BLaER1 treated with 17β-estradiol and CSF1 and Interleukin-3, amounts not matched to agents 10 nM and 100 nM (cell line): ENCODE data around the gene TMEM202.
"Not testable (repeated sequence)": the region's sequence is repeated elsewhere in the genome, so short reads cannot be mapped to it uniquely, and the experiment has no call there.

Experiments used
- H3K27ac ChIP-seq, 11 experiments: shearing (Covaris generic); formaldehyde crosslinking; 2 replicates each; pipeline ENCODE4 v1.8.1; 2022
- H3K27me3 ChIP-seq, 11 experiments: shearing (Covaris generic); formaldehyde crosslinking; 2 replicates each; pipeline ENCODE4 v1.8.1; 2022
- H3K36me3 ChIP-seq, 11 experiments: shearing (Covaris generic); formaldehyde crosslinking; 2 replicates each; pipeline ENCODE4 v1.8.1; 2022
- H3K4me1 ChIP-seq, 10 experiments: shearing (Covaris generic); formaldehyde crosslinking; 2 replicates each; pipeline ENCODE4 v1.8.1; 2022
- H3K4me2 ChIP-seq, 11 experiments: shearing (Covaris generic); formaldehyde crosslinking; 2 replicates each; pipeline ENCODE4 v1.8.1; 2022
- H3K4me3 ChIP-seq, 10 experiments: shearing (Covaris generic); formaldehyde crosslinking; 2 replicates each; pipeline ENCODE4 v1.8.1; 2022
- H3K9ac ChIP-seq, 11 experiments: shearing (Covaris generic); formaldehyde crosslinking; 2 replicates each; pipeline ENCODE4 v1.8.1; 2022
- H3K9me3 ChIP-seq, 11 experiments: shearing (Covaris generic); formaldehyde crosslinking; replicated peaks in 1 of 11; 2 replicates each; pipeline ENCODE4 v1.8.1; 2022
- H4K20me1 ChIP-seq, 11 experiments: shearing (Covaris generic); formaldehyde crosslinking; 2 replicates each; pipeline ENCODE4 v1.8.1; 2022
- Cebpa-rat ChIP-seq, 11 experiments: shearing (Covaris generic); IDR thresholded peaks; 2 replicates each; pipeline ENCODE4 v1.8.1; 2022

Gene TMEM202

DNA sequence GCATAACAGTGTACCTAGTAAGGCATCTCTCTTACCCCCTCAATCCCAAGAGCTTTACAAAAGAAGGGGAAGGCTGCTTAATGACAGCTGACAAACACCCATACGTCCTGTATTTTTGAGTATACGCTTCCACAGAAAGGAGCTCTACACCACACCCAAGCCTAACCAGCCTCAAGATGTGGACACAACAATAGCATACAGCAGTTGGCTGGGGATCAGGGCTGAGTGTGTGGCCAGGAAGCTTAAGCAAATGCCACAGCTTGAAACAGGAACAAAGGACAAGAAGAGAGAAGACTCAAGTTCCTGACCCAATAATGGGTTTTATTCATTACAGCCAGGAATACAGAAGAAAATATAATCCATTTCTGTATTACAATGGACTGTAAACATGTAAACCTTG is 29.2 kb upstream of the TMEM202 start:
- Histone ChIP-seq H3K4me3 (peak overlapping the region in 6 of 10 experiments; percentile 16 to 44 (median 30); a peak in 10 of 20 replicates), H4K20me1 (peaks cover 0 to 100% (median 9%) of the 10 kb centered on the region in 11 experiments; a peak in 13 of 22 replicates), H3K9me3 (no peaks in the 10 kb centered on the region), H3K27ac (peak overlapping the region in 9 of 11 experiments; percentile 66 to 100 (median 83); a peak in 19 of 22 replicates), H3K36me3 (peaks cover 16 to 61% (median 33%) of the 10 kb centered on the region in 11 experiments; a peak in 21 of 22 replicates), H3K4me2 (peak overlapping the region in 10 of 11 experiments; percentile 6 to 96 (median 88); a peak in 19 of 22 replicates), H3K9ac (peak overlapping the region in 9 of 11 experiments; percentile 21 to 77 (median 70); a peak in 16 of 22 replicates), H3K4me1 (peaks cover 45 to 93% (median 90%) of the 10 kb centered on the region in 10 experiments), H3K27me3 (no peaks in the 10 kb centered on the region)
- no peak for TF ChIP-seq Cebpa-rat (IDR thresholded peaks at IDR 0.05)

GRCh38 chr15:72369964-72370363 is 28.1 kb upstream of the TMEM202 start:
- Histone ChIP-seq H3K27ac (peak overlapping the region in 10 of 11 experiments; percentile 9 to 100 (median 82); a peak in 19 of 22 replicates), H3K27me3 (no peaks in the 10 kb centered on the region), H3K36me3 (peaks cover 13 to 58% (median 28%) of the 10 kb centered on the region in 11 experiments; a peak in 19 of 22 replicates), H3K4me2 (peak overlapping the region in 9 of 11 experiments; percentile 0 to 96 (median 90); a peak in 16 of 22 replicates), H4K20me1 (peaks cover 0 to 89% (median 8%) of the 10 kb centered on the region in 11 experiments; a peak in 12 of 22 replicates), H3K9me3 (no peaks in the 10 kb centered on the region), H3K9ac (peak overlapping the region in 8 of 11 experiments; percentile 44 to 77 (median 72); a peak in 15 of 22 replicates), H3K4me1 (peaks cover 56 to 100% (median 94%) of the 10 kb centered on the region in 10 experiments), H3K4me3 (peak overlapping the region in 5 of 10 experiments; percentile 28 to 55 (median 37); a peak in 9 of 20 replicates)
- TF ChIP-seq Cebpa-rat (IDR thresholded peaks at IDR 0.05) = peak in 3 of 11 experiments; percentile 33 to 69 (median 59); a peak in 4 of 22 replicates

GRCh38 chr15:72372361-72372760 is 25.7 kb upstream of the TMEM202 start:
- no peaks in the 10 kb centered on the region for H3K27me3 ChIP-seq
- peaks cover 13 to 54% (median 23%) of the 10 kb centered on the region in 11 experiments; a peak in 19 of 22 replicates for H3K36me3 ChIP-seq
- H3K4me1 ChIP-seq = peaks cover 49 to 89% (median 82%) of the 10 kb centered on the region in 10 experiments

GRCh38 chr15:72375501-72375845 is 22.6 kb upstream of the TMEM202 start:
- H3K4me1 ChIP-seq = peaks cover 29 to 65% (median 56%) of the 10 kb centered on the region in 10 experiments
- peak overlapping the region; percentile 63 to 84 (median 82) for H3K4me3 ChIP-seq
- peak overlapping the region; percentile 86 to 99 (median 93) for H3K9ac ChIP-seq
- H3K4me2 ChIP-seq = peak overlapping the region; percentile 81 to 99 (median 95)
- TF ChIP-seq Cebpa-rat (IDR thresholded peaks at IDR 0.05) = no peak
- H3K36me3 ChIP-seq = peaks cover 9 to 32% (median 11%) of the 10 kb centered on the region in 11 experiments; a peak in 16 of 22 replicates
- H4K20me1 ChIP-seq = peaks cover 0 to 34% (median 0%) of the 10 kb centered on the region in 11 experiments; a peak in 8 of 22 replicates
- no peaks in the 10 kb centered on the region for H3K9me3 ChIP-seq
- peak overlapping the region; percentile 86 to 100 (median 95) for H3K27ac ChIP-seq
- no peaks in the 10 kb centered on the region for H3K27me3 ChIP-seq

More at GRCh38 chr15:72372361-72372760, 25.7 kb upstream of the TMEM202 start:
- Histone ChIP-seq H3K4me3 (peak overlapping the region in 6 of 10 experiments; percentile 20 to 84 (median 68); a peak in 9 of 20 replicates), H3K27ac (peak overlapping the region in 7 of 11 experiments; percentile 1 to 100 (median 67); a peak in 11 of 22 replicates), H3K4me2 (peak overlapping the region in 9 of 11 experiments; percentile 20 to 96 (median 93); a peak in 17 of 22 replicates), H3K9ac (peak overlapping the region in 3 of 11 experiments; percentile 38 to 98 (median 49); a peak in 6 of 22 replicates), H3K9me3 (no peaks in the 10 kb centered on the region), H4K20me1 (peaks cover 0 to 65% (median 0%) of the 10 kb centered on the region in 11 experiments; a peak in 9 of 22 replicates)
- no peak for TF ChIP-seq Cebpa-rat (IDR thresholded peaks at IDR 0.05)

GRCh38 chr15:72375846-72376581 is 22.1 kb upstream of the TMEM202 start, which contains the start of gene HEXA:
TSS of gene HEXA (minus strand) at chr15:72376014. CDS start at chr15:72375972, 42 bp downstream.
- Histone ChIP-seq H3K27me3 (no peaks in the 10 kb centered on the region), H4K20me1 (peaks cover 0 to 29% (median 0%) of the 10 kb centered on the region in 11 experiments; a peak in 8 of 22 replicates), H3K9ac (peak within 1 kb of the TSS; percentile 86 to 99 (median 93)), H3K4me1 (peaks cover 28 to 64% (median 53%) of the 10 kb centered on the region in 10 experiments), H3K27ac (peak within 1 kb of the TSS; percentile 86 to 100 (median 95)), H3K36me3 (peaks cover 3 to 27% (median 8%) of the 10 kb centered on the region in 11 experiments; a peak in 16 of 22 replicates), H3K4me2 (peak within 1 kb of the TSS; percentile 81 to 99 (median 95)), H3K4me3 (peak within 1 kb of the TSS; percentile 63 to 84 (median 82)), H3K9me3 (no peaks in the 10 kb centered on the region)
- TF ChIP-seq Cebpa-rat (IDR thresholded peaks at IDR 0.05) = no peak

DNA sequence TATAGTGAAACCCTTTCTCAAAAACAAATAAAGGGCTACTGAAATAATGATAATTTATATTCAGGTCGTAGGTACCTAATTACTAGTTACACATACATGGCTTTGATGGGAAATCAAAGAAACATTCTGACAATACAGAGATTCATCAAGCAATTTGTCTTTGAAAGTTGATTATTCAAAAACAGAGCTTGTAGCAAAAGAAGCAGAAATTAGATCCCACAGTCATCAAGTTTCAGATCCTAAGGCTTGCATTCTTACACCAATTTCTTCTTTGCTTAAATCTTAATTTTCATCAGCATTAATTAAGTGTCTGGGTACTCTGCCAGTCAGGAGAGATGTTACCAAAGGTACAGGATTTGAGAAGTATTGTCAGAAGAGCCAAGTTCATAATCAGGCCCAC is 20.8 kb upstream of the TMEM202 start:
- TF ChIP-seq Cebpa-rat (IDR thresholded peaks at IDR 0.05) = no peak
- Histone ChIP-seq H3K4me1 (peaks cover 28 to 51% (median 40%) of the 10 kb centered on the region in 10 experiments), H3K27me3 (no peaks in the 10 kb centered on the region), H3K36me3 (peaks cover 0 to 14% (median 0%) of the 10 kb centered on the region in 11 experiments; a peak in 1 of 22 replicates), H3K4me3 (peak overlapping the region in 3 of 10 experiments; percentile 63 to 84 (median 73); a peak in 4 of 20 replicates), H4K20me1 (peaks cover 0 to 16% (median 0%) of the 10 kb centered on the region in 11 experiments; a peak in 6 of 22 replicates), H3K27ac (peak overlapping the region in 5 of 11 experiments; percentile 90 to 100 (median 98); a peak in 8 of 22 replicates), H3K9ac (peak overlapping the region in 4 of 11 experiments; percentile 93 to 99 (median 96); a peak in 6 of 22 replicates), H3K9me3 (no peaks in the 10 kb centered on the region), H3K4me2 (peak overlapping the region in 6 of 11 experiments; percentile 83 to 96 (median 95); a peak in 11 of 22 replicates)

GRCh38 chr15:72379106-72379505 is 19.0 kb upstream of the TMEM202 start:
- peaks cover 19 to 34% (median 25%) of the 10 kb centered on the region in 10 experiments for H3K4me1 ChIP-seq
- not testable (repeated sequence) for H3K9ac ChIP-seq, H3K36me3 ChIP-seq, H3K4me3 ChIP-seq, H3K27ac ChIP-seq, H3K9me3 ChIP-seq, H3K4me2 ChIP-seq, H3K27me3 ChIP-seq, H4K20me1 ChIP-seq

DNA sequence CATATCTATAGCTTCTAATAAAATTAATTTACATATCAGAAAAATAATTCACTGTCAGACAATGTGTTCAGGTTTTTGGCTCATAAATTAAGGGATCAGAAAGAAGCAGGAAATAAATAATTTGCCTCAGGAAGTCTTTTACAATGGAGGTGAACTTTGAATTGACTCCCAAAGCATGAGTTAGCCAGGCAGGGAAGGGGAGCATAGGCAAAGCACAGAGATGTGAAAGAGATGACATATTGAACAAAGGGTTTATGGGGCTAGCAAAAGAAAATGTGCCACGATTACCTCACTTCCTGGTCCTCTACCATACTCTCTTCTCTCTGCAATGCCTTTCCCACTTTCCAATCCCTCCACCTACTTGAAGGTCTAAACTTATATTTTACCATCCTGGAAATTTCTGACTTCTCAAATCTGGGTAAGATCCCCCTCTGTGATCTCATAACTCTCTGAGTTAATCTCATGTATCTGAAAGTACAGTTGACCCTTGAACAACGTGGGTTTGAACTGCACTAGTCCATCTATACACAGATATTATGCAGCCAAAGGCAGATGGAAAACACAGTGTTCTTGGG is 18.2 kb upstream of the TMEM202 start:
- H4K20me1 ChIP-seq = no peaks in the 10 kb centered on the region
- H3K9me3 ChIP-seq = no peaks in the 10 kb centered on the region
- H3K4me1 ChIP-seq = peaks cover 11 to 25% (median 19%) of the 10 kb centered on the region in 10 experiments
- no peak overlapping the region for H3K27ac ChIP-seq
- H3K27me3 ChIP-seq = no peaks in the 10 kb centered on the region
- no peak overlapping the region for H3K4me2 ChIP-seq
- H3K9ac ChIP-seq = no peak overlapping the region
- no peak overlapping the region for H3K4me3 ChIP-seq
- H3K36me3 ChIP-seq = no peaks in the 10 kb centered on the region
- no peak for TF ChIP-seq Cebpa-rat (IDR thresholded peaks at IDR 0.05)
